Endothelial cell of umbilical vein (primary cell): ENCODE measurements around the gene CHST11.

Experiments used
- EZH2 ChIP-seq: IDR thresholded peaks from 2 replicates; pipeline ENCODE4 v1.6.1; 2012; ENCODE audit warnings: borderline replicate concordance, low read depth, mild to moderate bottlenecking, moderate library complexity, low read length, inconsistent platforms; ENCODE audit not compliant: severe bottlenecking
- GATA2 ChIP-seq: IDR thresholded peaks from 2 replicates; pipeline ENCODE4 v1.7.0; 2011; ENCODE audit warnings: low read depth, mild to moderate bottlenecking, moderate library complexity, mixed read lengths, low read length; ENCODE audit not compliant: insufficient read length, insufficient read depth
- JUN ChIP-seq: IDR thresholded peaks from 2 replicates; pipeline ENCODE4 v1.6.1; 2011; ENCODE audit warnings: borderline replicate concordance, low read depth; ENCODE audit not compliant: insufficient read length, insufficient read depth
- MYC ChIP-seq: IDR thresholded peaks from one replicate; pipeline ENCODE4 v1.6.1; 2011; ENCODE audit warnings: mild to moderate bottlenecking, low read depth, low read length
- POLR2A ChIP-seq: IDR thresholded peaks from 2 replicates; pipeline ENCODE4 v1.6.1; 2012; ENCODE audit warnings: low read depth, mild to moderate bottlenecking, control low read depth, low read length
- POLR2AphosphoS5 ChIP-seq: IDR thresholded peaks from 2 replicates; pipeline ENCODE4 v1.6.1; 2012; ENCODE audit warnings: low read depth, mild to moderate bottlenecking, control low read depth, low read length, moderate library complexity; ENCODE audit not compliant: insufficient read depth
- TF ChIP-seq, protein P1 (sequence below), 2 donors: IDR thresholded peaks; 1 replicate in 1 of 2; 2 replicates in 1 of 2; pipeline ENCODE4 v1.5.1; 2011; ENCODE audit warnings: low read length in 2 of 2, mild to moderate bottlenecking in 2 of 2, moderate library complexity in 2 of 2, control low read depth in 1 of 2, inconsistent platforms in 1 of 2, low read depth in 1 of 2; ENCODE audit not compliant: insufficient read depth in 1 of 2; ENCODE audit errors: extremely low read depth in 1 of 2
- TF ChIP-seq, protein P2 (sequence below): IDR thresholded peaks from 2 replicates; pipeline ENCODE4 v1.6.1; 2011; ENCODE audit not compliant: insufficient read depth, insufficient read length

DNA sequence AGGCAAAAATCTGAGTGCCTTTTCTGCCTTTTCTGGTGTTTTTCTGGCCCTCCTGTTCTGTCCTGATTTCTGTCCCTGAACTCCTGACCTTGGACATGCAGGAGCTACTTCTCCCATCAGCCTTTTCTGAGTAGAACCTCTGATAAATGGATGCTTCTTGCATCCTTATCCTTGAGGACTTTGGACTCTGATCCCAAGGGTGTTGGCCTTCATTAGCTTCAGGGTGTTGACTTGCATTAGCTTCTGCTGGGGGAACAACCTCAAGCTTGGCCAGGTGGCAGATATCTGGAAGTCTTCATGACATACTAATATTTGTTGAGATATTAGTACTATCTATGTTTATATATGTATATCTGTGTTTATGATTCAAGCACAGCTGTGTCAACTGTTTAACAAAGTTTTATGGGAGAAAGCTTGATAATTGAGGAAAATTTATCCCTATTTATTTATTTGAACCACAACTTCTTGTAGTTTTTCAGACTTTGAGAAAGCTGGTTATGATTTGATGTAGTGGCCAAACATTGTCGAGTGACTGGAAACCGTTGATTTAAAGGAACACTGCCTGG is 124.3 kb downstream of the CHST11 start:
- TF ChIP-seq, protein P1, sequence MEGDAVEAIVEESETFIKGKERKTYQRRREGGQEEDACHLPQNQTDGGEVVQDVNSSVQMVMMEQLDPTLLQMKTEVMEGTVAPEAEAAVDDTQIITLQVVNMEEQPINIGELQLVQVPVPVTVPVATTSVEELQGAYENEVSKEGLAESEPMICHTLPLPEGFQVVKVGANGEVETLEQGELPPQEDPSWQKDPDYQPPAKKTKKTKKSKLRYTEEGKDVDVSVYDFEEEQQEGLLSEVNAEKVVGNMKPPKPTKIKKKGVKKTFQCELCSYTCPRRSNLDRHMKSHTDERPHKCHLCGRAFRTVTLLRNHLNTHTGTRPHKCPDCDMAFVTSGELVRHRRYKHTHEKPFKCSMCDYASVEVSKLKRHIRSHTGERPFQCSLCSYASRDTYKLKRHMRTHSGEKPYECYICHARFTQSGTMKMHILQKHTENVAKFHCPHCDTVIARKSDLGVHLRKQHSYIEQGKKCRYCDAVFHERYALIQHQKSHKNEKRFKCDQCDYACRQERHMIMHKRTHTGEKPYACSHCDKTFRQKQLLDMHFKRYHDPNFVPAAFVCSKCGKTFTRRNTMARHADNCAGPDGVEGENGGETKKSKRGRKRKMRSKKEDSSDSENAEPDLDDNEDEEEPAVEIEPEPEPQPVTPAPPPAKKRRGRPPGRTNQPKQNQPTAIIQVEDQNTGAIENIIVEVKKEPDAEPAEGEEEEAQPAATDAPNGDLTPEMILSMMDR (IDR thresholded peaks at IDR 0.05; ENCODE audit: extremely low read depth in 1 of 2, insufficient read depth in 1 of 2, low read depth in 1 of 2, low read length in 2 of 2) = no peak
- TF ChIP-seq POLR2AphosphoS5 (no peak), MYC (no peak), POLR2A (no peak), EZH2 (no peak), JUN (no peak), GATA2 (no peak)
- TF ChIP-seq, protein P2, sequence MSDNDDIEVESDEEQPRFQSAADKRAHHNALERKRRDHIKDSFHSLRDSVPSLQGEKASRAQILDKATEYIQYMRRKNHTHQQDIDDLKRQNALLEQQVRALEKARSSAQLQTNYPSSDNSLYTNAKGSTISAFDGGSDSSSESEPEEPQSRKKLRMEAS = no peak
